K562 (cell line): ENCODE results near the gene ICAM2. TPM values are rescaled to one million over a fixed set of nuclear protein-coding genes. Genes with fewer than 3 reads are reported as not detected.

Experiments
- ATAC-seq: fragments of 200-7000 bp; cut with Tn5 transposase; 3 replicates; pipeline ENCODE4 v1.9.1; 2020; ENCODE audit warnings: moderate library complexity
- BruUV-seq: library from RNA; stranded (reverse); fragments of 400-500 nt; replicated peaks from 2 replicates; lab custom pipeline; 2021; lab: Mats Ljungman, UMichigan
- CTCF ChIA-PET: fragments of 300-600 bp; formaldehyde crosslinking; extraction: SDS; loops from one replicate; lab custom pipeline; 2021; ENCODE audit warnings: low intra/inter-chr PET ratio; lab: Yijun Ruan, JAX
- POLR2A ChIA-PET: fragments of 300-600, 350-650 bp; sonication (Branson Sonifier 250); formaldehyde crosslinking; extraction: SDS; loops from one replicate; lab custom pipeline; 2021; ENCODE audit warnings: antibody characterized with exemption, inconsistent platforms; lab: Yijun Ruan, JAX
- DNase-seq, 4 experiments: peaks; one replicate each; pipeline versions ENCODE4 v3.0.0 to v3.0.0-alpha.2; 2011 to 2018; ENCODE audit warnings: low spot score in 3 of 4, mixed read lengths in 3 of 4; ENCODE audit errors: extremely low read depth in 1 of 4
- FAIRE-seq: peaks from 2 replicates; lab custom pipeline; 2011; peaks lifted over from hg19 to GRCh38; lab: Jason Lieb, UNC
- H2AFZ ChIP-seq: 2 replicates; pipeline ENCODE4 v1.6.0; 2011; ENCODE audit warnings: low read depth, low read length, control low read depth, inconsistent platforms
- H3K27ac ChIP-seq: fragments of 200-600 bp; 3 replicates; pipeline ENCODE4 v1.8.0; 2011; ENCODE audit warnings: low read depth, mild to moderate bottlenecking, control low read depth, inconsistent platforms, low read length, moderate library complexity, mixed read lengths; ENCODE audit errors: extremely low read depth
- H3K27me3 ChIP-seq, 2 experiments: fragments of 300-600 bp in 1 of 2; 2 replicates in 1 of 2; 3 replicates in 1 of 2; pipeline versions ENCODE4 v1.6.0 to v1.8.0; 2011; ENCODE audit warnings: inconsistent platforms in 2 of 2, low read length in 2 of 2, mild to moderate bottlenecking in 1 of 2, mixed read lengths in 1 of 2, moderate library complexity in 1 of 2; ENCODE audit not compliant: control insufficient read depth in 2 of 2, insufficient read depth in 2 of 2
- H3K36me3 ChIP-seq: fragments of 300-600 bp; 3 replicates; pipeline ENCODE4 v1.8.0; 2011; ENCODE audit warnings: mild to moderate bottlenecking, low read length, inconsistent platforms; ENCODE audit not compliant: control insufficient read depth, insufficient read depth
- H3K4me1 ChIP-seq, 2 experiments: fragments of 200-600 bp in 1 of 2; replicated peaks in 1 of 2; 2 replicates in 1 of 2; 3 replicates in 1 of 2; pipeline versions ENCODE4 v1.5.1 to v1.8.0; 2011; ENCODE audit warnings: inconsistent platforms in 2 of 2, low read length in 2 of 2, mild to moderate bottlenecking in 1 of 2, mixed read lengths in 1 of 2, moderate library complexity in 1 of 2; ENCODE audit not compliant: control insufficient read depth in 2 of 2, insufficient read depth in 2 of 2
- H3K4me2 ChIP-seq: 2 replicates; pipeline ENCODE4 v1.6.1; 2011; ENCODE audit warnings: low read length, control low read depth, inconsistent platforms, mixed read lengths; ENCODE audit not compliant: insufficient read depth
- H3K4me3 ChIP-seq: fragments of 200-600 bp; sonication (generic), shearing (Covaris generic); 2 replicates; pipeline ENCODE4 v1.5.1; 2016; ENCODE audit warnings: control low read depth, inconsistent platforms
- H3K79me2 ChIP-seq: fragments of 200-600 bp; 3 replicates; pipeline ENCODE4 v1.8.0; 2011; ENCODE audit warnings: low read length, inconsistent platforms; ENCODE audit not compliant: control insufficient read depth, insufficient read depth
- H3K9ac ChIP-seq, 2 experiments: 2 replicates each; pipeline versions ENCODE4 v1.6.0 to v1.6.1; 2011; ENCODE audit warnings: low read depth in 2 of 2, low read length in 2 of 2, control low read depth in 1 of 2, inconsistent platforms in 1 of 2, mild to moderate bottlenecking in 1 of 2, mixed read lengths in 1 of 2; ENCODE audit not compliant: insufficient read depth in 1 of 2
- H3K9me1 ChIP-seq: one replicate; pipeline ENCODE4 v1.6.0; 2011; ENCODE audit warnings: inconsistent platforms, mild to moderate bottlenecking, low read length, moderate library complexity; ENCODE audit not compliant: control insufficient read depth, insufficient read depth
- H3K9me3 ChIP-seq: replicated peaks from 2 replicates; pipeline ENCODE4 v1.5.1; 2011; ENCODE audit warnings: low read depth, low read length, inconsistent platforms; ENCODE audit not compliant: control insufficient read depth, insufficient read depth
- H4K20me1 ChIP-seq: replicated peaks from 2 replicates; pipeline ENCODE4 v1.6.1; 2011; ENCODE audit warnings: low read length, inconsistent platforms, mixed read lengths; ENCODE audit not compliant: control insufficient read depth, insufficient read depth
- CTCF ChIP-seq, 3 experiments: IDR thresholded peaks in 2 of 3; conservative IDR thresholded peaks in 1 of 3; 2 replicates each; pipeline ENCODE4 v1.5.1; 2011 to 2012; ENCODE audit warnings: low read length in 3 of 3, mild to moderate bottlenecking in 3 of 3, control low read depth in 2 of 3, improper control_type of control experiment in 1 of 3, inconsistent platforms in 1 of 3, low read depth in 1 of 3, mixed read lengths in 1 of 3, moderate library complexity in 1 of 3; ENCODE audit not compliant: insufficient read depth in 2 of 3
- CTCFL ChIP-seq: IDR thresholded peaks from 2 replicates; pipeline ENCODE4 v1.6.1; 2011; ENCODE audit warnings: borderline replicate concordance, low read depth, mild to moderate bottlenecking, moderate library complexity, low read length; ENCODE audit not compliant: insufficient read depth, poor library complexity, severe bottlenecking
- ETV1 ChIP-seq: fragments of 450-650 bp; conservative IDR thresholded peaks from 2 replicates; pipeline ENCODE4 v1.6.1; 2016; ENCODE audit warnings: missing genetic modification characterization, control low read depth, low read depth, missing compliant biosample characterization
- HMBOX1 ChIP-seq: sonication (generic); IDR thresholded peaks from 2 replicates; pipeline ENCODE4 v1.6.1; 2016
- ILK ChIP-seq: fragments of 450-650 bp; IDR thresholded peaks from 2 replicates; pipeline ENCODE4 v1.6.1; 2016; ENCODE audit warnings: missing genetic modification characterization, low read depth, mild to moderate bottlenecking, missing compliant biosample characterization, moderate library complexity, borderline replicate concordance
- KAT8 ChIP-seq: fragments of 450-650 bp; IDR thresholded peaks from 2 replicates; pipeline ENCODE4 v1.6.1; 2016; ENCODE audit warnings: low read depth, mild to moderate bottlenecking
- L3MBTL2 ChIP-seq: fragments of 450-650 bp; IDR thresholded peaks from 2 replicates; pipeline ENCODE4 v1.6.1; 2016; ENCODE audit warnings: mild to moderate bottlenecking, moderate library complexity
- NFIX ChIP-seq: fragments of 250-450 bp; sonication (Bioruptor Pico); IDR thresholded peaks from 2 replicates; pipeline ENCODE4 v1.4.0; 2020; ENCODE audit warnings: low read depth, mild to moderate bottlenecking, moderate library complexity
- NFXL1 ChIP-seq: fragments of 450-650 bp; formaldehyde crosslinking; IDR thresholded peaks from 2 replicates; pipeline ENCODE4 v1.4.0; 2021; ENCODE audit warnings: mild to moderate bottlenecking
- SAP30 ChIP-seq: fragments of 200-600 bp; sonication (generic); IDR thresholded peaks from 2 replicates; pipeline ENCODE4 v1.6.1; 2012; ENCODE audit warnings: borderline replicate concordance, low read depth, mild to moderate bottlenecking, moderate library complexity, low read length, control low read depth, inconsistent platforms; ENCODE audit not compliant: insufficient read depth, poor library complexity, severe bottlenecking
- TAF7 ChIP-seq: fragments of 450-650 bp; IDR thresholded peaks from 2 replicates; pipeline ENCODE4 v1.6.1; 2016; ENCODE audit warnings: missing genetic modification characterization, missing compliant biosample characterization
- TCFL5 ChIP-seq: fragments of 250-450 bp; sonication (Bioruptor Pico); conservative IDR thresholded peaks from 2 replicates; pipeline ENCODE4 v1.6.1; 2021; ENCODE audit warnings: mild to moderate bottlenecking, moderate library complexity, matching md5 sums
- USF2 ChIP-seq: sonication (generic); formaldehyde crosslinking; IDR thresholded peaks from 2 replicates; pipeline ENCODE4 v1.5.0; 2020; ENCODE audit warnings: missing genetic modification reagents
- ZNF830 ChIP-seq: fragments of 250-450 bp; sonication (Bioruptor Pico); IDR thresholded peaks from 2 replicates; pipeline ENCODE4 v1.5.0; 2021; ENCODE audit warnings: mild to moderate bottlenecking
- WGBS: fragments of 100-300 bp; shearing (Covaris generic); methylation state at CpG from one replicate; pipeline ENCODE4 v1.1.6; 2016; ENCODE audit warnings: low coverage, mixed read lengths; ENCODE audit not compliant: insufficient coverage; ENCODE audit errors: missing lambda C conversion rate; 5-methylcytosine and 5-hydroxymethylcytosine counted together
- in situ Hi-C: fragments of 300-500 bp; cut with MboI; formaldehyde crosslinking; loops from 4 replicates; pipeline ENCODE4 v1.15.0; 2018; ENCODE audit warnings: inconsistent platforms, mixed read lengths
- intact Hi-C: fragments of 100-400 bp; cut with micrococcal nuclease; formaldehyde crosslinking; loops from 2 replicates; pipeline ENCODE4 v1.14.2; 2022
- polyA plus RNA-seq, 8 experiments: library from polyadenylated mRNA; depleted of rRNA in 4 of 8; stranded (reverse) in 5 of 8; unstranded in 3 of 8; fragments of >200 nt; fragmentation: Nextera tagmentation in 2 of 8; fragmentation: Illumina TruSeq in 1 of 8; extraction: Ambion mirVana in 2 of 8; extraction: Trizol in 1 of 8; gene quantifications; 2 replicates each; pipeline versions ENCODE4 v1.2.1 to v1.2.3, GENCODE V29; 2011 to 2014; ENCODE audit warnings: inconsistent platforms in 1 of 8, missing spikeins in 1 of 8
- total RNA-seq, 7 experiments: library from RNA; depleted of rRNA in 6 of 7; stranded (reverse); fragments of >200 nt in 6 of 7; fragmentation: Illumina TruSeq in 2 of 7; extraction: Trizol in 2 of 7; gene quantifications; 2 replicates each; pipeline versions ENCODE4 v1.2.1 to v1.2.3, GENCODE V29; 2011 to 2021; ENCODE audit warnings: low replicate concordance in 1 of 7

Gene ICAM2
- total and polyA plus RNA-seq, 9 of the 15 experiments (the other 6 are each of a cell fraction or from before 2014, with no cell fraction given): 37.9 to 89.4 (median 60.6) TPM

- in situ Hi-C loops: no loop called here
- intact Hi-C loops: loop anchor here (1.0 kb wide), 1 partner anchor 66 kb away; no protein-coding TSS in a partner anchor
- 0 out of 2 replicates have a peak, but pooled peaks have one; percentile 2 for TF ChIP-seq L3MBTL2
- peak in 2 of 3 experiments; percentile 40 to 54; a peak in 4 of 6 replicates for TF ChIP-seq CTCF (IDR thresholded peaks at IDR 0.05 in 2 of 3, conservative IDR thresholded peaks at IDR 0.05 in 1 of 3; ENCODE audit: insufficient read depth in 2 of 3, low read depth in 1 of 3, low read length in 3 of 3)
- TF ChIP-seq NFIX (CRISPR knock-in tag): no peak
- no peak for TF ChIP-seq NFXL1 (CRISPR knock-in tag)
- TF ChIP-seq HMBOX1: no peak
- TF ChIP-seq KAT8: no peak
- TF ChIP-seq TCFL5 (CRISPR knock-in tag): no peak
- TF ChIP-seq SAP30: no peak
- TF ChIP-seq USF2 (CRISPR knock-in tag): no peak
- TF ChIP-seq CTCFL: peak; percentile 60
- no peak for TF ChIP-seq TAF7 (tag)
- no peak for TF ChIP-seq ILK
- TF ChIP-seq ETV1 (tag): no peak
- no peak for TF ChIP-seq ZNF830 (CRISPR knock-in tag)
These were observed 34.9 kb downstream of the ICAM2 start for GRCh38 chr17:63985387-63986140.

More at GRCh38 chr17:63985387-63986140, 34.9 kb downstream of the ICAM2 start:
- H3K4me1 ChIP-seq: peaks cover 7 to 34% of the 10 kb centered on the region in 2 experiments
- BruUV-seq: no TSS peak
- peak overlapping the region; percentile 74 for H2AFZ ChIP-seq
- ATAC-seq (peak; percentile 60), FAIRE-seq (peak; percentile 48), DNase-seq (peak in 3 of 4 experiments; percentile 26 to 35 (median 27))
- ChIA-PET POLR2A (interaction anchor here (0.6 to 1.3 kb wide), 4 partner anchors 9 to 20 kb away, joined by 3 to 4 read pairs (median 3); no protein-coding TSS in a partner anchor), CTCF (no interaction called here)
- H3K27ac ChIP-seq: no peak overlapping the region
- H3K4me2 ChIP-seq: no peak overlapping the region
- H3K79me2 ChIP-seq: no peaks in the 10 kb centered on the region
- H3K9me3 ChIP-seq: no peaks in the 10 kb centered on the region; the same call in none of the 2 replicates
- 38% methylated on average over 13 of the region's 13 CpGs for WGBS
- H3K9me1 ChIP-seq: no peaks in the 10 kb centered on the region
- H4K20me1 ChIP-seq: no peaks in the 10 kb centered on the region
- no peaks in the 10 kb centered on the region for H3K36me3 ChIP-seq
- 0 out of 4 replicates have a peak overlapping the region, but pooled peaks of 1 of the 2 experiments have one; percentile 50 for H3K9ac ChIP-seq
- H3K27me3 ChIP-seq: peaks cover 0 to 10% of the 10 kb centered on the region in 2 experiments; a peak in 2 of 5 replicates
- H3K4me3 ChIP-seq: no peak overlapping the region
